Naive thymus-derived CD4-positive, alpha-beta T cell (primary cell): ENCODE data around the gene GTF2F2. TPM values are rescaled to one million over a fixed set of nuclear protein-coding genes. Genes with fewer than 3 reads are reported as not detected.

Experiments used
- ATAC-seq: fragments of 150-1000 bp; cut with Tn5 transposase; 2 replicates; pipeline ENCODE4 v1.10.0; 2021; ENCODE audit warnings: mild to moderate bottlenecking, moderate library complexity
- CTCF ChIA-PET: fragments of 350-600 bp; sonication (Branson Sonifier 250); formaldehyde crosslinking; loops from one replicate; lab custom pipeline; 2021; ENCODE audit warnings: antibody characterized with exemption; lab: Charles Lee
- POLR2A ChIA-PET: fragments of 350-600 bp; sonication (Branson Sonifier 250); formaldehyde crosslinking; loops from one replicate; lab custom pipeline; 2021; ENCODE audit warnings: antibody characterized with exemption, inconsistent platforms; lab: Charles Lee
- DNase-seq, 9 donors: peaks; one replicate each; pipeline versions ENCODE4 v3.0.0 to v3.0.0-alpha.2; 2020 to 2022; ENCODE audit warnings: mixed read lengths in 1 of 9
- H3K27ac ChIP-seq: one replicate; pipeline ENCODE4 v1.7.0; 2013; ENCODE audit warnings: mild to moderate bottlenecking, low read depth, low read length, moderate library complexity
- H3K27me3 ChIP-seq, 2 donors: one replicate each; pipeline ENCODE4 v1.7.0; 2013; ENCODE audit warnings: low read length in 2 of 2, mild to moderate bottlenecking in 2 of 2, moderate library complexity in 2 of 2; ENCODE audit not compliant: control insufficient read depth in 2 of 2, insufficient read depth in 2 of 2
- H3K36me3 ChIP-seq, 3 experiments: 1 replicate in 2 of 3; 2 replicates in 1 of 3; pipeline ENCODE4 v1.7.0; 2013; ENCODE audit warnings: low read length in 3 of 3, mild to moderate bottlenecking in 3 of 3, moderate library complexity in 1 of 3; ENCODE audit not compliant: insufficient read depth in 3 of 3, control insufficient read depth in 2 of 3
- H3K4me1 ChIP-seq, 2 donors: one replicate each; pipeline ENCODE4 v1.7.0; 2013; ENCODE audit warnings: low read length in 2 of 2, mild to moderate bottlenecking in 2 of 2, moderate library complexity in 1 of 2; ENCODE audit not compliant: control insufficient read depth in 2 of 2, insufficient read depth in 2 of 2
- H3K4me3 ChIP-seq: 2 replicates; pipeline ENCODE4 v1.7.0; 2013; ENCODE audit warnings: mild to moderate bottlenecking, low read length
- H3K9me3 ChIP-seq, 3 experiments: 1 replicate in 2 of 3; 2 replicates in 1 of 3; pipeline ENCODE4 v1.7.0; 2013; ENCODE audit warnings: low read length in 3 of 3; ENCODE audit not compliant: control insufficient read depth in 2 of 3
- H3K27ac Mint-ChIP-seq, 9 donors: one replicate each; pipeline ENCODE4 v1.8.0; 2020 to 2022; ENCODE audit warnings: mixed read lengths in 9 of 9, mild to moderate bottlenecking in 8 of 9, moderate library complexity in 5 of 9, inconsistent platforms in 2 of 9
- H3K27me3 Mint-ChIP-seq, 5 donors: one replicate each; pipeline ENCODE4 v1.8.0; 2021 to 2022; ENCODE audit warnings: mixed read lengths in 5 of 5, mild to moderate bottlenecking in 1 of 5
- H3K36me3 Mint-ChIP-seq, 5 donors: one replicate each; pipeline ENCODE4 v1.8.0; 2020 to 2022; ENCODE audit warnings: mixed read lengths in 5 of 5, mild to moderate bottlenecking in 3 of 5, inconsistent platforms in 1 of 5
- H3K4me1 Mint-ChIP-seq, 7 donors: one replicate each; pipeline ENCODE4 v1.8.0; 2020 to 2022; ENCODE audit warnings: mixed read lengths in 7 of 7, mild to moderate bottlenecking in 3 of 7, inconsistent platforms in 1 of 7
- H3K4me3 Mint-ChIP-seq, 10 donors: one replicate each; pipeline ENCODE4 v1.8.0; 2020 to 2022; ENCODE audit warnings: mild to moderate bottlenecking in 10 of 10, mixed read lengths in 10 of 10, moderate library complexity in 6 of 10, inconsistent platforms in 2 of 10
- H3K9me3 Mint-ChIP-seq, 11 donors: one replicate each; pipeline ENCODE4 v1.8.0; 2020 to 2022; ENCODE audit warnings: mixed read lengths in 11 of 11, mild to moderate bottlenecking in 4 of 11, inconsistent platforms in 1 of 11, moderate library complexity in 1 of 11
- intact Hi-C, 2 donors: fragments of 100-400 bp; cut with micrococcal nuclease; formaldehyde crosslinking; loops; one replicate each; pipeline ENCODE4 v1.15.1; 2023
- polyA plus RNA-seq, 2 donors: library from polyadenylated mRNA; unstranded; fragments of 300-500 nt; fragmentation: Illumina TruSeq; gene quantifications; one replicate each; pipeline ENCODE4 v1.2.3, GENCODE V29; 2021
- total RNA-seq, 6 experiments: library from RNA in 5 of 6; stranded (reverse) in 5 of 6; gene quantifications; 1 replicate in 5 of 6; 2 replicates in 1 of 6; pipeline ENCODE4 v1.2.3 and lab custom pipeline; 2021 to 2026

Gene GTF2F2
- total and polyA plus RNA-seq, 7 experiments from 2014 or later, result 6.7 to 20.4 (median 14.1) TPM

GRCh38 chr13:45168555-45168930, 48.2 kb downstream of the GTF2F2 start:
- DNase-seq, result no peak
- POLR2A ChIA-PET, result no interaction called here
- no peak overlapping the region for H3K4me3 ChIP-seq
- peaks cover 0 to 5% (median 0%) of the 10 kb centered on the region in 11 donors for H3K9me3 Mint-ChIP-seq
- H3K9me3 ChIP-seq, result no peaks in the 10 kb centered on the region
- no peaks in the 10 kb centered on the region for H3K27me3 Mint-ChIP-seq
- H3K36me3 Mint-ChIP-seq, result peaks cover 5 to 49% (median 30%) of the 10 kb centered on the region in 5 donors
- CTCF ChIA-PET, result no interaction called here
- no peak overlapping the region for H3K27ac Mint-ChIP-seq
- H3K36me3 ChIP-seq, result peaks cover 0 to 9% (median 0%) of the 10 kb centered on the region in 3 experiments
- no peaks in the 10 kb centered on the region for H3K27me3 ChIP-seq
- no peaks in the 10 kb centered on the region for H3K4me1 ChIP-seq
- H3K4me1 Mint-ChIP-seq, result peaks cover 2 to 12% (median 9%) of the 10 kb centered on the region in 7 donors
- H3K4me3 Mint-ChIP-seq, result no peak overlapping the region
- intact Hi-C loops, result no loop called here
- no peak overlapping the region for H3K27ac ChIP-seq
- ATAC-seq, result no peak

DNA sequence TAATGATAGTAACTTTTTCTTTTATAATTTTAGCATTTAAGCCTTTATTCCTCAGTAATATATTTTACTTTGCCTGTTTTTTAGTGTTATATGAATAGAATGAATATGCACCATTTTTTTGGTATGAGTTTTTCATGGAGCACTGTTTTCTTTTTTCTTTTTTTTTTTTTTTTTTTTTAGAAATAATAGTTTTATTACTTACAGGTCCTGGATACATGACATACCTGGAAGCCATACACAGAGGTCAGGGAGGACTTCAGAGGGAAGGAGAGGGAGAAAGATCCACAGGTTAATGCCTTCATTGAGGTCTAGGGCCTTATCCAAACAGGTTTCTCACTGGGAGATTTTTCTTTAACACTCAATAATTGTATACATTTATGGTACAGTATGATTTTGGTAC, 54.2 kb downstream of the GTF2F2 start:
- H3K36me3 Mint-ChIP-seq, result peaks cover 5 to 56% (median 33%) of the 10 kb centered on the region in 5 donors
- H3K4me3 Mint-ChIP-seq, result no peak overlapping the region
- intact Hi-C loops, result no loop called here
- H3K27me3 Mint-ChIP-seq, result no peaks in the 10 kb centered on the region
- Histone ChIP-seq H3K4me1 (peaks cover 0 to 7% of the 10 kb centered on the region in 2 donors), H3K27me3 (no peaks in the 10 kb centered on the region), H3K36me3 (peaks cover 0 to 5% (median 0%) of the 10 kb centered on the region in 3 experiments), H3K4me3 (no peak overlapping the region), H3K27ac (no peak overlapping the region), H3K9me3 (no peaks in the 10 kb centered on the region)
- ATAC-seq (no peak), DNase-seq (no peak)
- H3K27ac Mint-ChIP-seq, result no peak overlapping the region
- ChIA-PET CTCF (interaction anchor here (0.7 to 0.8 kb wide), 2 partner anchors 23 to 127 kb away, joined by 3 to 4 read pairs; no protein-coding TSS in a partner anchor), POLR2A (no interaction called here)
- peaks cover 0 to 5% (median 0%) of the 10 kb centered on the region in 11 donors for H3K9me3 Mint-ChIP-seq
- peaks cover 12 to 47% (median 25%) of the 10 kb centered on the region in 7 donors for H3K4me1 Mint-ChIP-seq

DNA sequence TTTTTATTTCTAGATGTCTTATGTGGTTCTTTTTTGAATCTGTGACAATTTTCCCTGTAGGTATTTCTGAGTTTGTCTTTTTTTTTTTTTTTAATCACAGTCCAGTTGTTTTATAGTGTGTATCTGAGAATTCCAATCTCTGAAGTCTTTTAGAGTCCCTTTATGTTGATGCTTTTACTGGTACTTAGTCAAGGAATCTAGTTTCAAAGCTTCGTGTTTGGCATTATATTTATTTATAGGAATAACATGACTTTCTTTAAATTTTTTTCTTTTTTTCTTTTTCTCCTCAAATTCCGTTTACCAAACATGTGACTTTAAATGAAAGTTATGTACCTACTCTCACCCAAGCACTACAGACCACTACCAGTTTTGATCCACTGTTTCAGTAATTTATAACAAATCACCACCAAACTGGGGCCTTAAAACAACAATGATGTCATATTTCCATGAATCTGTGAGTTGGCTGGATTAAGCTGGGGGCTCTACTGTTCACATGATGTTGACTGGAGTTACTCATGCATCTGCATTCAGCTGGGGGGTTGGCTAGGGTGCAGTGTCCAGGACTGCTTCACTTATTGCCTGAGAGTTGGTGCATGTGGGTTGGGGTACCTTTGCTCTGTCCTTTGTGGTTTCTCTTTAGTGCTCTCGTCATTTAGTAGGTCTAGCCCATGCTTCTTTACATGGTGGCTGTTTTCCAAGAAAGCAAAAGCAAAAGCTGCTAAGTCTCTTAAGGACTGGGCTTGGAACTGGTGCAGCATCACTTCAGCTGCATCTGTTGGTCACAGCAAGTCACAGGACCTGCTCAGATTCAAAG, 58.2 kb downstream of the GTF2F2 start:
- ATAC-seq, result no peak
- intact Hi-C loops, result no loop called here
- H3K9me3 ChIP-seq, result no peaks in the 10 kb centered on the region
- H3K4me3 Mint-ChIP-seq, result no peak overlapping the region
- ChIA-PET CTCF (no interaction called here), POLR2A (no interaction called here)
- H3K4me3 ChIP-seq, result no peak overlapping the region
- H3K27ac ChIP-seq, result no peak overlapping the region
- no peaks in the 10 kb centered on the region for H3K27me3 ChIP-seq
- H3K4me1 Mint-ChIP-seq, result peaks cover 6 to 45% (median 29%) of the 10 kb centered on the region in 7 donors
- H3K36me3 ChIP-seq, result peaks cover 0 to 9% (median 0%) of the 10 kb centered on the region in 3 experiments
- H3K9me3 Mint-ChIP-seq, result no peaks in the 10 kb centered on the region
- H3K36me3 Mint-ChIP-seq, result peaks cover 0 to 52% (median 15%) of the 10 kb centered on the region in 5 donors
- no peaks in the 10 kb centered on the region for H3K27me3 Mint-ChIP-seq
- DNase-seq, result no peak
- H3K4me1 ChIP-seq, result peaks cover 0 to 7% of the 10 kb centered on the region in 2 donors
- H3K27ac Mint-ChIP-seq, result peak overlapping the region in 1 of 9 donors; percentile 2

GRCh38 chr13:45179428-45179827, 59.1 kb downstream of the GTF2F2 start:
- Histone ChIP-seq H3K4me1 (peaks cover 0 to 7% of the 10 kb centered on the region in 2 donors), H3K9me3 (no peaks in the 10 kb centered on the region), H3K4me3 (no peak overlapping the region), H3K27ac (no peak overlapping the region), H3K36me3 (peaks cover 0 to 12% (median 0%) of the 10 kb centered on the region in 3 experiments), H3K27me3 (no peaks in the 10 kb centered on the region)
- CTCF ChIA-PET, result no interaction called here
- ATAC-seq (no peak), DNase-seq (no peak)
- H3K4me1 Mint-ChIP-seq, result peaks cover 6 to 45% (median 29%) of the 10 kb centered on the region in 7 donors
- intact Hi-C loops, result no loop called here
- peaks cover 0 to 59% (median 22%) of the 10 kb centered on the region in 5 donors for H3K36me3 Mint-ChIP-seq
- no peaks in the 10 kb centered on the region for H3K27me3 Mint-ChIP-seq
- H3K27ac Mint-ChIP-seq, result no peak overlapping the region
- no peaks in the 10 kb centered on the region for H3K9me3 Mint-ChIP-seq
- POLR2A ChIA-PET, result no interaction called here
- no peak overlapping the region for H3K4me3 Mint-ChIP-seq

GRCh38 chr13:45180303-45180702, 60.0 kb downstream of the GTF2F2 start:
- H3K36me3 ChIP-seq, result peaks cover 0 to 12% (median 0%) of the 10 kb centered on the region in 3 experiments
- H3K4me3 ChIP-seq, result no peak overlapping the region
- peaks cover 0 to 56% (median 24%) of the 10 kb centered on the region in 5 donors for H3K36me3 Mint-ChIP-seq
- H3K27me3 Mint-ChIP-seq, result no peaks in the 10 kb centered on the region
- DNase-seq (no peak), ATAC-seq (no peak)
- no peak overlapping the region for H3K27ac ChIP-seq
- H3K4me3 Mint-ChIP-seq, result no peak overlapping the region
- POLR2A ChIA-PET, result no interaction called here
- peak overlapping the region in 1 of 9 donors; percentile 22 for H3K27ac Mint-ChIP-seq
- H3K9me3 Mint-ChIP-seq, result no peaks in the 10 kb centered on the region
- peaks cover 0 to 7% of the 10 kb centered on the region in 2 donors for H3K4me1 ChIP-seq
- H3K4me1 Mint-ChIP-seq, result peaks cover 6 to 40% (median 29%) of the 10 kb centered on the region in 7 donors
- no peaks in the 10 kb centered on the region for H3K9me3 ChIP-seq
- CTCF ChIA-PET, result no interaction called here
- intact Hi-C loops, result no loop called here
- H3K27me3 ChIP-seq, result no peaks in the 10 kb centered on the region

- H3K4me3 ChIP-seq, result no peak overlapping the region
- Mint-ChIP-seq H3K27me3 (no peaks in the 10 kb centered on the region), H3K36me3 (peaks cover 0 to 50% (median 24%) of the 10 kb centered on the region in 5 donors), H3K4me1 (peaks cover 6 to 40% (median 29%) of the 10 kb centered on the region in 7 donors), H3K4me3 (no peak overlapping the region), H3K9me3 (no peaks in the 10 kb centered on the region), H3K27ac (peak overlapping the region in 1 of 9 donors; percentile 56)
- CTCF ChIA-PET, result no interaction called here
- H3K9me3 ChIP-seq, result no peaks in the 10 kb centered on the region
- H3K36me3 ChIP-seq, result peaks cover 0 to 12% (median 0%) of the 10 kb centered on the region in 3 experiments
- intact Hi-C loops, result no loop called here
- H3K27ac ChIP-seq, result no peak overlapping the region
- no peak for ATAC-seq
- no peaks in the 10 kb centered on the region for H3K27me3 ChIP-seq
- POLR2A ChIA-PET, result no interaction called here
- peaks cover 0 to 7% of the 10 kb centered on the region in 2 donors for H3K4me1 ChIP-seq
- DNase-seq, result no peak
Observed at GRCh38 chr13:45180713-45181601, 60.6 kb downstream of the GTF2F2 start.
